IPS-NIHi11 (cell line): ENCODE measurements around the gene E2F6.

Experiments used
- DNase-seq: peaks from one replicate; pipeline ENCODE4 v3.0.0; 2012; ENCODE audit warnings: mixed read lengths, low spot score

E2F6 gene

DNA sequence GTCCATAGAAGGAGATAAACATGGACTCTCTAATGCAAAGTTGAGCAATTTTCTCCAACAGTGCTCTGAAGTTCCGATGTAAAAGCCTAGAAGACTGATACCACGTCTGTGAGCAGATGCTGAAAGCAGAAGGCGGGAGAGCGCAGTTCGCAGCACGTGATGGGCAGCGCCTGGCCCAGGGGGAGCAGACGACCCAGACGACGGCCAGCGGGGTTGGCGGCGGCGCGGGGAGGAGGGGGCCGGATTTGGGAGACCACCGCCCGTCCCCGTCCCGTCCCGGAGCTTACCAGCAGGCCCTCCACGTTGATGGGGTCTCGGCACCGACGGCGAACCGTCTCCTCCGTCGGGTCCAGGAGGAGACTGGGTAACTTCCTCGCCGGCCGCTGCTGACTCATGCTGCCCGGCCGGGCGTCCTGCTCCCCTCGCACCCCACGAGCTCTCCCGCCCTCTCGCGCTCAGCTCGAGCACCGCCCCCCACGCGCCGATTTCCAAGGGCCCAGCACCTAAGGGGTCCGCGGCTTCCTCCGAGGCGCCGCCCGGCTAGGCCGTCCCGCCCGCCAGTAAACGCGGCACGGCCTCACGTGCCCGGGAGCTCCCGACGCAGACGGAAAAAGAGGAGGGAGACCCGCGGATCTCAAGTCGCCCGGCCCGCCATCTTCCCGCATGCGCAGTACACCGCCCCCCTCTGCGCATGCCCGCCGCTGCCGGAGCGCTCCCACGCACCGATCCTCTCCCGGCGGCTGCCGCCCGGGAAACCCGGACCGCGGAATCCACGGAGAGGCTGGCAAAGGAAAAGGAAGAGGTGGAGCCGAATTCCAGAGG is at the start of gene E2F6:
Gene E2F6 (minus strand): TSS at position 677 of the 822 bp plus-strand sequence. CDS start 282 bp downstream, at position 395.
- DNase-seq = peak; percentile 96

DNA sequence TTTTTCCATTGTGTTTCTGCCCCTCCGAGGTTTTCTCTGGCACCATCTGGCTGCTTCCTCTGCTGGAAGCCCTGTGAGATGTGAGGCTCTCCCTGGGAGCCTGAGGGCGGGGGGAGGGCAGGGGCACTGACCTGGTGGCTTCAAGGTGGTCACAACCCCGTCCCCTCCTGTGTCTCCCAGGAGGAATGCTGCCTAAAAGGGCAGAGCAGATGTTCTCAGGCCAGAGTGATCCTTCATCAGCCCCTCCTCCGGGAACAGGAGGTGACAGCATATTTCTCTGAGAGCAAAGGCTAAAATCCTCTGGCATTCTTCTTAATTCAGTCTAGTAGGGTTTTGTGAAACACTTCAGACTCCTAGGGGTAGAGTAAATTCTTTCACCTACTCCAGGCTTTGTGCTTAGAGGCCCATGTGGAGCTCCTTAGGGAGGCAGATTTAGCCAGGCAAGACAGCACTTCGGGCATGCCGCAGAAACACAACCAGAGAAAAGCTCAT is 49.6 kb upstream of the E2F6 start:
- DNase-seq = no peak

GRCh38 chr2:11514904-11515303 is 48.9 kb upstream of the E2F6 start:
- no peak for DNase-seq

DNA sequence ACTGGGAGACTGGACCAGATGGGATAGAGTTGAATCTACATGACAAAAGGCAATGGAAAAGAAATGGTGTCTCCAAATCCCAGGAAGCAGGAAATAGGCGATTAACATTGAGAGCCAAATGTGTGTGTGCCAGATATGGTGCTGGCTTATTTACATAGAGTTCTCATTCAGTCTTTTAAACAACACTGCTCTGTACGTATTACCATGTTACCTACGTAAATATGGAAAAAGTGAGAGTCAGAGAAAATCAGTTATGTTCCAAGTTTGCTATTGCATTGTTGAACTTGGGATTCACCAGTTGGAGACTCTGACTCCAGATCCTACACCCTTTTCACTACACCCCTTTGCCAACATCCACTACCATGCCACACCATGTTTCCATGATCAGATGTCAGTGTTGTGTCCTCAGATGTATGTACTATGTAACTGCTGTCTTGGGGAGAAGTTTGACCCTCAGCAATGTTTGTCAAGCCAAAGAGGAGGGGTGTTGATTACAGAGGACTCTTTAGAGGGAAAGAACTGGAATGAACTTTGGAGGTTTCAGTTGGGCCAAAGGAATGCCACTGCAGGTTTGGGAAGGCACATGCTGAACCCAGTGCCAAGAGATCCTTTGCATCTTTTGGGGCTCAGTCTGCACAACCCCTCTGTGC is 48.2 kb upstream of the E2F6 start:
- DNase-seq = no peak

- no peak for DNase-seq
These were observed 47.4 kb upstream of the E2F6 start for GRCh38 chr2:11513319-11513718.

DNA sequence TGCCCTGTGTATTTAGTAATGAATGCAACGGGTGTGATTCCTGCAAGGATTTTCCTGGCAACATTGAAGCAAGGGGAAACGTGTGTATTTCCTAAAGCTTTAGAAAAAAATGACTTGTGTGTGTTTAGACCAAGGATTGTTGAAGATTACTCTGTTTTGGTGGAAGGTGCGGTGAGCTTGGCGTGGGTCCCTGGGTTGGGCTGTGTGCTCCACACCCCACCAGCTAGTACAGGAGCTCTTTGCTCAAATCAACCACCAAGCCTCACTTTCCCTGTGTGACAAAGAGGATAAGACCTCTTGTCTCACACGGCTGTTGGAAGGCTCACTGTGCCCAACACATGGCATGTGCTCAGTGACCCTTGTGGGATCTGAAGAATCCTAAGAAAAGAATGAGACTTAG is 46.5 kb upstream of the E2F6 start:
- no peak for DNase-seq

DNA sequence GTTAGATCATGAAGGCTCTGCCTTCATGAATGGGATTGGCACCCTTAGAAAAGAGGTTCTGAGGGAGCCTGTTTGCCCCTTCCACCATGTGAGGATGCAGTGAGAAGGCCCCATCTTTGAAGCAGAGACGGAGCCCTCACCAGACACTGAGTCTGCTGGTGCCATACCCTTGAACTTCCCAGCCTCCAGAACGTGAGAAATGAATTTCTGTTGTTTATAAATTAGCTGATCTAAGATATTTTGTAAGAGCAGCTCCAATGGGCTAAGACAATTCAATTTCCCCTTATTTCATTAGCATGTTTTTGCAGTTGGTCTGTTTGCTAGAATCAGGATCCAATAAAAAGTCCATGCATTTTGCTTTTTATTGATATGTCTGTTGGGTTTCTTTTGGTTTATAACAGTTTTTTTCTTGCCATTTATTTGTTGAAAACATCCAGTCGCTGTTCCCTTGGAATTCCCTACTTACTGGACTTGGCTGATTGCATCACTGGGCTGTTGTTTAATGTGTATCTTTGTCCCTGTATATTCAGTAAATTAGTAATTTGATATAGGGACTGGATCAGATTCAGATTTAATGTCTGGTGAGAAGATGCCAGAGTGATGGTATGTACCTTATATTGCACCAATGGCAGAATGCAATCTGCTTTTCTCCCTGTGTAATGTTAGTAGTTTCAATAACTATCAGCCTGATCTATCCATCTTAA is 43.8 kb upstream of the E2F6 start:
- no peak for DNase-seq

DNA sequence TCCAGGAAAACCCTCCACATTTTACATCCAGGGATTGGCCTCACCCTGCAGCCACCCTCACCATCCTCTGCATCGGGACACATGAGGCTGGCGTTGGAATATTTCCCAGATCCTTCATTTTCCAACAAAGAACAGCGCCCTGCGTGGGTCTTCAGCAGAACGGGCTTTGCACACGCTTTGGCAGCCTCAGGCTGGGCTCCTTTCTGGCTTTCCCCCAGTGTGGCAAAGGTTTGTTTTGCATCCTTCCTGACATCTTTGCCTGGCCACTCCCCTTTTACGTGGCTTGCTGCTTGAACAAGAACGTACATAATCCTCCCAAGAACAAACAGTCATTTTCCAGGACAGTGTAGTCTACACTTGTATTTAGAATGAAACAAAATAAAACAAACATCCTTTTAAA is 42.3 kb upstream of the E2F6 start:
- no peak for DNase-seq

DNA sequence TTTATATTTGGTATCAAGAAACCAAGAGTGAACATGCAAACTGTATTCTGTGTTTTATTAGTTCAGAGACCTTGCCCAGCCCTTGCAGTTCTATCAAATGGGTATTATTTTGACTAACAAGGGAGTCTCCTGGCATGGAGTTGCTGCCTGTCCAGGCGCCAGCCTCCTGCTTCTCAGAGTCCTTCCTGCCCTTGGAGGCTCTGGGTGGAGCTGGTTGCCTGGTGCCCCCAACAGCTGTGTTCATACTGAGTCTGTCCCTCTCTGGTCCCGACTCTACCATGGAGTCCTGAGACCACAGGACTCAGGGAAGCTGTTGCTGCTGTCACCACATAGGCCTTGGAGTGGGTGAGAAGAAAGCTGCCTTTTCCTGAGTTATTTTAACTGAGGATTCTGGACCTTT is 41.6 kb upstream of the E2F6 start:
- DNase-seq = no peak

- DNase-seq = no peak
These were observed 40.6 kb upstream of the E2F6 start for GRCh38 chr2:11506611-11506969.

- DNase-seq = no peak
These were observed 40.0 kb upstream of the E2F6 start for GRCh38 chr2:11505652-11506610.

DNA sequence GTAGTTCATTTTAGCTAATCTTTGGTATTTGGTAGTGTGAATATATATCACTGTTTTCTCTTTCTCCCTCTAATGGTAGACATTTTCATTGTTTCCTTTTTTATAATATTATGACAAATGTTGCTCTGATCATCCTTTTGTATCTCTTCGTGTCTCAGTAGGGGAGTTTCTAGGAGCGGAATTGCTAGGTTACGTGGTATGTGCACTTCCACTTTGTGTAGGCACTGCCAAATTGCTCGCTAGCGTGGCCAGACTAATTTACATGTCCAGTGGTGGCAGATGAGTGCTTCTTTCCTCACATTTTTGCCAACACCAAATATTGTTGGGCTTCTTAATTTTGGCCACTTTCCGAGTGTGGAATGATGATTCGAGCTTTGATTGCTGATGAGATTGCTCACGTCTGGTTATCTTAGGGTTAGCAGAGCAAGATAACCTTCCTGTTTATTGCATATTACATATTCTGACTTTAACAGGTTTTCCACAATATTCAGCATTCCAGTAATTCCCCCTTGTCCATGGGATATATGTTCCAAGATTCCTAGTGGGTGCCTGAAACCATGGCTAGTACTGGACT is 37.5 kb upstream of the E2F6 start:
- no peak for DNase-seq

GRCh38 chr2:11502740-11503292 is 36.9 kb upstream of the E2F6 start:
- DNase-seq = no peak

- no peak for DNase-seq
These were observed 34.8 kb upstream of the E2F6 start for GRCh38 chr2:11500702-11501303.

GRCh38 chr2:11499081-11499743 is 33.3 kb upstream of the E2F6 start:
- DNase-seq = no peak

DNA sequence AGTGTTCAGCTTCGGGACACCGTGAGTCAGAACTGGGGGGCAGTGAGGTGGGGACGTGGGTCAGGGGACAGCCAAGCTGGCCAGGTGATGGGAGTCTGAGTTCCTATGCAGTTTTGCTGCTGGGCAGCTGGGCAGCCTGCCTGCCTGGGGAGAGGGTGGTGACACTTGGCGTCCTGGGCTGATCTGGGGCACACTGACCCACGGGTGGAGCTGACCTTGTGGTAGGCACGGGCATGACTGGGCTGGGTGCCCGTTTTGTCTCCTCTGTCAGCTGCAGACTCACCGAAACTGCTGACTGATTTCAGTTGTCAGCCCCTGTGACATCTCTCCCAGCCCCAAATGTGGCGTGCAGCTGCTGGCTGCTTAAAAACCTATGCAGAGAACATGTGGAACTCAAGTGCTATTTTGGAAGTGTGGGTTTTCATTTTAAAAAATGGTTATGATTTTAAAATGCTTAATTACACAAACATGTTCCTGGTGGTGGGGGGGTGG is 32.6 kb upstream of the E2F6 start:
- no peak for DNase-seq

DNA sequence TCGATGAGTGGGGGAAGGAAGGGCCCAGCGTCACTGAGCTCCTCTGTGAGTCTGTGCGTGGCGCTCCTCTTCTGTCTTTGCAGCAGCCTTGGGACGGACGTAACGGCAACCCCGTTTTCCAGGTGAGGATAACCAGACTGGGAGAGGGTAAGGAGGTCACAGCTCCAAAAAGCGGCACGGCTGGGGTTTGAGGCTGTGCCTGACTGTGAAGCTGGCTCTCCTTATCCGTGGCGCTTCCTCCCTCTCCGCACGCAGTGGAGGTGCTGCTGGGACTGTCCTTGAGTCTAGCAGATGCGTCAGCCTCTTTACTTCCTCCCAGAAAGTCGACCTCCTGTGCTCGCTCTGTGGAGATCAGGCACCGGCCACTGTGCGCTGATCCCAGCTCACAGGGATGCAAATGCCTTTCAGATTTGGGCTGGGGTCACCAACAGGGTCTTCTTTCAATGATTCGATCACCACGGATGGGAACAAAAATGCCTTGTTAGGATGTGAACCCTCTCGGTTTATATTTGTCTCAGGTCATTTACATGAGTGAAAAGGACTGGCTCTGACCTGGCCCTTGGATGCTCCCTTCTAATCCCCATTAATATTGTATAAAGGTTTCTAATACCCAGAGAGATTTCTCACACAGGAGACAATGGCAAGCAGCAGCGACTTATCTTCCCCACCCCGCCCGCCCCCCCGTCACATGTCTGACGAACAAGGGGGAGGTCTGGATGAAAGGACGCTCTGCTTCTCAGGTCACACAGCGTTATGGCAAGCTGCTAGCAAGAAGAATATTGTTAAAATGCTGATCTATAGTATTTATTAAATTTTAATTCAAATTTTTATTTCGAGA is 30.1 kb upstream of the E2F6 start:
- DNase-seq = no peak

DNA sequence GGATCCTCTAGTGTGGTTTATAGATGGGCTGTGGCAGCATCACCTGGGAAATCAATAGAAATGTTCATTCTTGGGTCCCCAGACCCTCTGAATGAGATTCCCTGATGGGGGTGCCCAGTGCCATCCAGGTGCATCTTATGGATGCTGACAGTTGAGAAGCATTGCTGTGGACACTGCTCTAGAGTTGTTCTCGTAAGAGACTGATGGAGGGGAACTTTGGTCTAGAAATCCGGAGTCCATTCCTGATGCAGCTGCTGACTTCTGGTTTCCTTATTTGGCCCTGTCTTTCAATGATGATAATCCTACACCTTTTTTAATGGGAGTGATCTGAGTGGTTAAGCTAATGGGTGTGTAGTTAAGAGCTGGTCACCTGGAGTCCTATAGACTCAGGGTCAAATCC is 28.3 kb upstream of the E2F6 start:
- no peak for DNase-seq

DNA sequence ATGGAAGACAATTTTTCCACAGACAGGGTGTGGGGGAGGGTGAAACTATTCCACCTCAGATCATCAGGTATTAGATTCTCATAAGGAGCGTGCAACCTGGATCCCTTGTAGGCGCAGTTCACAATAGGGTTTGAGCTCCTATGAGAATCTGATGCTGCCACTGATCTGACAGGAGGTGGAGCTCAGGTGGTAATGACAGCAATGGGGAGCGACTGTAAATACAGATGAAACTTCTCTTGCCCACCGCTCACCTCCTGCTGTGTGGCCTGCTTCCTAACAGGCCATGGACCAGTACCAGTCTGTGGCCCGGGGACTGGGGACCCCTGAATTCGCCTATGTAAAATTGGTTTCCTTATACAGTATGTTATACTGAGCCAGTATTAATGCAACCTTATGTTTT is 27.3 kb upstream of the E2F6 start:
- DNase-seq = no peak
